ENCODE data around the gene PIGX. TPM values are rescaled to one million over a fixed set of nuclear protein-coding genes. Genes with fewer than 3 reads are reported as not detected.

Gene PIGX
- 26.6 and 27.2 TPM in 2 replicates for total RNA-seq
- long read RNA-seq, partial matches to known transcripts, result 0 of 9 reads
- long read RNA-seq, other reads (novel, unspliced or antisense), result 9 of 9 reads

- H3K27ac Mint-ChIP-seq (ENCODE audit: unreplicated experiment), result peak within 1 kb of the TSS; percentile 89
- DNase-seq (ENCODE audit: extremely low spot score, unreplicated experiment), result peak; percentile 96
- no peak for TF ChIP-seq CTCF (IDR thresholded peaks at IDR 0.05)
- no peaks in the 10 kb centered on the region for H3K9me3 Mint-ChIP-seq (ENCODE audit: unreplicated experiment)
- peak within 1 kb of the TSS; percentile 84 for H3K4me3 Mint-ChIP-seq (ENCODE audit: unreplicated experiment)
- no peaks in the 10 kb centered on the region for H3K27me3 Mint-ChIP-seq (ENCODE audit: unreplicated experiment)
- H3K4me1 Mint-ChIP-seq (ENCODE audit: unreplicated experiment), result peaks cover 24% of the 10 kb centered on the region
- peaks cover 3% of the 10 kb centered on the region for H3K36me3 Mint-ChIP-seq (ENCODE audit: unreplicated experiment)
Measured at GRCh38 chr3:196711838-196712513, at the start of gene PIGX, which contains the start of gene CEP19. Gene PIGX (plus strand): TSS chr3:196712377. Gene CEP19 (minus strand): TSS chr3:196712250. CDS start chr3:196708657, 3,593 bp downstream.

GRCh38 chr3:196662711-196663571 lies 49.2 kb upstream of the PIGX start:
- H3K36me3 Mint-ChIP-seq (ENCODE audit: unreplicated experiment), result no peaks in the 10 kb centered on the region
- H3K27me3 Mint-ChIP-seq (ENCODE audit: unreplicated experiment), result peaks cover 3% of the 10 kb centered on the region
- H3K9me3 Mint-ChIP-seq (ENCODE audit: unreplicated experiment), result no peaks in the 10 kb centered on the region
- H3K4me1 Mint-ChIP-seq (ENCODE audit: unreplicated experiment), result peaks cover 7% of the 10 kb centered on the region
- H3K4me3 Mint-ChIP-seq (ENCODE audit: unreplicated experiment), result no peak overlapping the region
- TF ChIP-seq CTCF (IDR thresholded peaks at IDR 0.05), result no peak
- DNase-seq (ENCODE audit: extremely low spot score, unreplicated experiment), result no peak
- H3K27ac Mint-ChIP-seq (ENCODE audit: unreplicated experiment), result no peak overlapping the region

GRCh38 chr3:196666001-196666867 lies 45.9 kb upstream of the PIGX start:
- no peak for DNase-seq (ENCODE audit: extremely low spot score, unreplicated experiment)
- Mint-ChIP-seq H3K27me3 (ENCODE audit: unreplicated experiment) (peaks cover 12% of the 10 kb centered on the region), H3K4me3 (ENCODE audit: unreplicated experiment) (no peak overlapping the region), H3K36me3 (ENCODE audit: unreplicated experiment) (no peaks in the 10 kb centered on the region), H3K27ac (ENCODE audit: unreplicated experiment) (no peak overlapping the region), H3K4me1 (ENCODE audit: unreplicated experiment) (peaks cover 16% of the 10 kb centered on the region), H3K9me3 (ENCODE audit: unreplicated experiment) (no peaks in the 10 kb centered on the region)
- TF ChIP-seq CTCF (IDR thresholded peaks at IDR 0.05), result no peak

GRCh38 chr3:196667056-196667825 lies 44.9 kb upstream of the PIGX start:
- H3K27ac Mint-ChIP-seq (ENCODE audit: unreplicated experiment), result no peak overlapping the region
- DNase-seq (ENCODE audit: extremely low spot score, unreplicated experiment), result no peak
- no peak overlapping the region for H3K4me3 Mint-ChIP-seq (ENCODE audit: unreplicated experiment)
- H3K9me3 Mint-ChIP-seq (ENCODE audit: unreplicated experiment), result no peaks in the 10 kb centered on the region
- H3K4me1 Mint-ChIP-seq (ENCODE audit: unreplicated experiment), result peaks cover 16% of the 10 kb centered on the region
- H3K36me3 Mint-ChIP-seq (ENCODE audit: unreplicated experiment), result no peaks in the 10 kb centered on the region
- H3K27me3 Mint-ChIP-seq (ENCODE audit: unreplicated experiment), result peaks cover 15% of the 10 kb centered on the region
- no peak for TF ChIP-seq CTCF (IDR thresholded peaks at IDR 0.05)
